Ovary (tissue), 9 donors: ENCODE results near the gene PCED1B. TPM values are rescaled to one million over a fixed set of nuclear protein-coding genes. Genes with fewer than 3 reads are reported as not detected.

ENCODE experiments used
- DNase-seq, 5 donors: peaks; one replicate each; pipeline ENCODE4 v3.0.0-alpha.2; 2019 to 2020
- H3K27ac ChIP-seq, 2 donors: fragments of 200-600 bp; one replicate each; pipeline versions ENCODE4 v1.5.1 to v1.8.0; 2019 to 2022
- H3K27me3 ChIP-seq: fragments of 200-600 bp; one replicate; pipeline ENCODE4 v1.8.0; 2022
- H3K36me3 ChIP-seq: fragments of 200-600 bp; sonication (generic); one replicate; pipeline ENCODE4 v1.5.1; 2019
- H3K4me1 ChIP-seq: one replicate; pipeline ENCODE4 v1.8.1; 2013; ENCODE audit warnings: mild to moderate bottlenecking, moderate library complexity; ENCODE audit not compliant: insufficient read depth
- H3K4me3 ChIP-seq: fragments of 200-600 bp; sonication (generic); one replicate; pipeline ENCODE4 v1.5.1; 2017
- H3K9me3 ChIP-seq, 2 donors: fragments of 200-600 bp in 1 of 2; sonication (generic) in 1 of 2; one replicate each; pipeline versions ENCODE4 v1.5.1 to v1.8.1; 2013 to 2019; ENCODE audit warnings: mild to moderate bottlenecking in 1 of 2, moderate library complexity in 1 of 2
- CTCF ChIP-seq, 3 donors: fragments of 450-650 bp in 2 of 3; fragments of 200-600 bp in 1 of 3; IDR thresholded peaks; one replicate each; pipeline versions ENCODE4 v1.5.1 to v1.8.0; 2016 to 2022; ENCODE audit warnings: antibody characterized with exemption in 3 of 3, mild to moderate bottlenecking in 1 of 3
- EP300 ChIP-seq: sonication (generic); formaldehyde crosslinking; IDR thresholded peaks from one replicate; pipeline ENCODE4 v1.6.1; 2017; ENCODE audit warnings: antibody characterized with exemption
- POLR2A ChIP-seq: fragments of 450-650 bp; IDR thresholded peaks from one replicate; pipeline ENCODE4 v1.6.1; 2017; ENCODE audit warnings: antibody characterized with exemption, mild to moderate bottlenecking, moderate library complexity
- whole genome bisulfite sequencing, 3 donors: extraction: QIAGEN DNeasy Blood & Tissue Kit in 1 of 3; methylation state at CpG; one replicate each; pipeline versions ENCODE4 v1.1.5 to v1.1.7; 2013 to 2017; 5-methylcytosine and 5-hydroxymethylcytosine counted together
- intact Hi-C, 4 donors: fragments of 100-400 bp; cut with DNase I; formaldehyde crosslinking; loops; one replicate each; pipeline versions ENCODE4 v1.11.0 to v1.15.1; 2022 to 2023
- polyA plus RNA-seq, 2 donors: library from polyadenylated mRNA; stranded (reverse); fragments of 200-250 nt in 1 of 2; fragments of 350-450 nt in 1 of 2; fragmentation: Illumina TruSeq in 1 of 2; extraction: RNeasy Lipid Tissue Mini Kit (QIAGEN cat#74804) in 1 of 2; gene quantifications; one replicate each; pipeline ENCODE4 v1.2.3, GENCODE V29; 2013 to 2014
- total RNA-seq, 7 donors: library from RNA; depleted of rRNA in 2 of 7; stranded (reverse); fragments of >200 nt in 2 of 7; fragmentation: NEBNext Ultra II Directional in 3 of 7; extraction: Animal tissue kit (Norgen Biotek cat#: 25700) in 3 of 7; gene quantifications; one replicate each; pipeline versions ENCODE4 v1.1.0 to v1.2.4, GENCODE V29; 2016 to 2023
- donor health status: DM: no; HTN: no; CAD: no; lungs with moderate emphysema.
- donor health status: DM: no; HTN: no; CAD: no.
- donor health status: Bipolar disorder and iron deficiency.
- donor health status: DM: yes; HTN: yes; CAD: no.
- donor health status: DM: no; HTN: no; CAD: no.
- donor health status: DM: yes; HTN: yes; CAD: no.

The PCED1B gene
- total and polyA plus RNA-seq, 9 donors: 9.9 to 27.2 (median 13.0) TPM

GRCh38 chr12:47091009-47091408, 11.6 kb downstream of the PCED1B start:
- H3K27ac ChIP-seq: no peak overlapping the region
- H3K36me3 ChIP-seq: no peaks in the 10 kb centered on the region
- peaks cover 4% of the 10 kb centered on the region for H3K4me1 ChIP-seq
- H3K27me3 ChIP-seq: no peaks in the 10 kb centered on the region
- WGBS, 3 donors: 89 to 96% (median 92%) methylated on average over 2 of the region's 2 CpGs
- H3K9me3 ChIP-seq: no peaks in the 10 kb centered on the region
- no peak for DNase-seq
- intact Hi-C loops: no loop called here
- no peak overlapping the region for H3K4me3 ChIP-seq
- no peak for TF ChIP-seq EP300
- TF ChIP-seq POLR2A: no peak
- TF ChIP-seq CTCF (IDR thresholded peaks at IDR 0.05): no peak

GRCh38 chr12:47094804-47095203, 15.4 kb downstream of the PCED1B start:
- Histone ChIP-seq H3K27ac (no peak overlapping the region), H3K4me3 (no peak overlapping the region), H3K4me1 (peaks cover 10% of the 10 kb centered on the region), H3K27me3 (no peaks in the 10 kb centered on the region), H3K9me3 (no peaks in the 10 kb centered on the region), H3K36me3 (no peaks in the 10 kb centered on the region)
- WGBS, 3 donors: 94 to 95% (median 94%) methylated on average over 4 of the region's 4 CpGs
- TF ChIP-seq CTCF (IDR thresholded peaks at IDR 0.05): no peak
- no peak for TF ChIP-seq POLR2A
- no peak for TF ChIP-seq EP300
- no peak for DNase-seq
- intact Hi-C loops: no loop called here

- DNase-seq: no peak
- WGBS, 3 donors: 21 to 36% (median 22%) methylated on average over 3 of the region's 3 CpGs
- Histone ChIP-seq H3K4me1 (peaks cover 10% of the 10 kb centered on the region), H3K9me3 (no peaks in the 10 kb centered on the region), H3K4me3 (no peak overlapping the region), H3K27ac (no peak overlapping the region), H3K36me3 (no peaks in the 10 kb centered on the region), H3K27me3 (no peaks in the 10 kb centered on the region)
- TF ChIP-seq POLR2A: no peak
- no peak for TF ChIP-seq EP300
- TF ChIP-seq CTCF (IDR thresholded peaks at IDR 0.05): no peak
- intact Hi-C loops: no loop called here
These were observed 16.2 kb downstream of the PCED1B start for GRCh38 chr12:47095446-47096236.

GRCh38 chr12:47097276-47097896, 18.0 kb downstream of the PCED1B start:
- H3K4me1 ChIP-seq: peaks cover 11% of the 10 kb centered on the region
- TF ChIP-seq CTCF (IDR thresholded peaks at IDR 0.05): no peak
- no peak for TF ChIP-seq EP300
- no peak for TF ChIP-seq POLR2A
- intact Hi-C loops: no loop called here
- H3K27me3 ChIP-seq: no peaks in the 10 kb centered on the region
- no peaks in the 10 kb centered on the region for H3K9me3 ChIP-seq
- WGBS, 3 donors: 11 to 24% (median 16%) methylated on average over 7 of the region's 7 CpGs
- H3K4me3 ChIP-seq: no peak overlapping the region
- no peaks in the 10 kb centered on the region for H3K36me3 ChIP-seq
- no peak for DNase-seq
- peak overlapping the region in 1 of 2 donors; percentile 47 for H3K27ac ChIP-seq
